IMR-90 (cell line): ENCODE results near the gene NANOG. TPM values are rescaled to one million over a fixed set of nuclear protein-coding genes. Genes with fewer than 3 reads are reported as not detected.

Experiments used
- ATAC-seq: fragments of 200-7000 bp; cut with Tn5 transposase; 2 replicates; pipeline ENCODE4 v1.9.1; 2020; ENCODE audit warnings: low read depth, mild to moderate bottlenecking, moderate library complexity
- BruUV-seq: library from RNA; stranded (reverse); fragments of 400-500 nt; replicated peaks from 2 replicates; lab custom pipeline; 2021; lab: Mats Ljungman, UMichigan
- CTCF ChIA-PET: fragments of 300-600 bp; formaldehyde crosslinking; extraction: SDS; loops from one replicate; lab custom pipeline; 2021; ENCODE audit warnings: antibody characterized with exemption; lab: Yijun Ruan, JAX
- POLR2A ChIA-PET: fragments of 300-600 bp; sonication (Branson Sonifier 250); formaldehyde crosslinking; loops from one replicate; lab custom pipeline; 2022; ENCODE audit warnings: antibody characterized with exemption; ENCODE audit not compliant: unreplicated experiment; lab: Charles Lee
- DNase-seq: peaks from one replicate; pipeline ENCODE4 v3.0.0; 2013
- H2AFZ ChIP-seq: replicated peaks from 2 replicates; pipeline ENCODE3; 2013; ENCODE audit warnings: low read length, mild to moderate bottlenecking; ENCODE audit not compliant: poor library complexity
- H2AK5ac ChIP-seq: 2 replicates; pipeline ENCODE4 v1.6.1; 2013; ENCODE audit warnings: low read depth, low read length, inconsistent platforms
- H2AK9ac ChIP-seq: replicated peaks from 2 replicates; pipeline ENCODE3; 2013; ENCODE audit warnings: mild to moderate bottlenecking, low read depth, low read length, moderate library complexity; ENCODE audit not compliant: poor library complexity
- H2BK120ac ChIP-seq: 2 replicates; pipeline ENCODE4 v1.6.1; 2013; ENCODE audit warnings: low read depth, low read length, inconsistent platforms
- H2BK15ac ChIP-seq: 3 replicates; pipeline ENCODE4 v1.6.1; 2013; ENCODE audit warnings: low read depth, low read length, inconsistent platforms
- H2BK20ac ChIP-seq: 2 replicates; pipeline ENCODE4 v1.6.1; 2013; ENCODE audit warnings: low read depth, mild to moderate bottlenecking, inconsistent platforms, low read length, moderate library complexity
- H2BK5ac ChIP-seq: 2 replicates; pipeline ENCODE4 v1.6.1; 2013; ENCODE audit warnings: mild to moderate bottlenecking, low read depth, low read length, inconsistent platforms; ENCODE audit not compliant: poor library complexity, severe bottlenecking
- H3K14ac ChIP-seq: replicated peaks from 2 replicates; pipeline ENCODE4 v1.6.1; 2013; ENCODE audit warnings: low read depth, low read length, inconsistent platforms
- H3K18ac ChIP-seq: 2 replicates; pipeline ENCODE4 v1.6.1; 2013; ENCODE audit warnings: low read depth, low read length, control low read depth
- H3K23ac ChIP-seq: 2 replicates; pipeline ENCODE4 v1.6.1; 2013; ENCODE audit warnings: low read depth, low read length, inconsistent platforms
- H3K27ac ChIP-seq: 2 replicates; pipeline ENCODE4 v1.5.1; 2013; ENCODE audit warnings: mild to moderate bottlenecking, control low read depth, low read length; ENCODE audit not compliant: insufficient read depth
- H3K27me3 ChIP-seq: 2 replicates; pipeline ENCODE4 v1.6.1; 2013; ENCODE audit warnings: low read length; ENCODE audit not compliant: control insufficient read depth, insufficient read depth
- H3K36me3 ChIP-seq: 2 replicates; pipeline ENCODE4 v1.6.1; 2013; ENCODE audit warnings: low read length, mixed read lengths; ENCODE audit not compliant: control insufficient read depth, insufficient read depth
- H3K4ac ChIP-seq: 2 replicates; pipeline ENCODE4 v1.6.1; 2013; ENCODE audit warnings: low read depth, low read length, inconsistent platforms
- H3K4me1 ChIP-seq: 2 replicates; pipeline ENCODE4 v1.6.1; 2013; ENCODE audit warnings: low read length, mixed read lengths; ENCODE audit not compliant: control insufficient read depth, insufficient read depth
- H3K4me2 ChIP-seq: 2 replicates; pipeline ENCODE4 v1.6.1; 2013; ENCODE audit warnings: low read depth, mild to moderate bottlenecking, control low read depth, low read length, moderate library complexity
- H3K4me3 ChIP-seq: 2 replicates; pipeline ENCODE4 v1.5.1; 2013; ENCODE audit warnings: low read depth, mild to moderate bottlenecking, control low read depth, low read length, moderate library complexity; ENCODE audit not compliant: insufficient read depth
- H3K56ac ChIP-seq: 2 replicates; pipeline ENCODE4 v1.6.1; 2013; ENCODE audit warnings: low read length, inconsistent platforms; ENCODE audit not compliant: insufficient read depth; ENCODE audit errors: extremely low read depth
- H3K79me1 ChIP-seq, 2 experiments: 2 replicates each; pipeline ENCODE4 v1.6.1; 2013; ENCODE audit warnings: low read length in 2 of 2, inconsistent platforms in 1 of 2, low read depth in 1 of 2
- H3K9ac ChIP-seq: 2 replicates; pipeline ENCODE4 v1.6.1; 2013; ENCODE audit warnings: low read depth, low read length, control low read depth
- H3K9me1 ChIP-seq: 2 replicates; pipeline ENCODE4 v1.6.1; 2013; ENCODE audit warnings: low read length, inconsistent platforms; ENCODE audit not compliant: insufficient read depth
- H3K9me3 ChIP-seq: 2 replicates; pipeline ENCODE4 v1.6.1; 2013; ENCODE audit warnings: low read length; ENCODE audit not compliant: control insufficient read depth, insufficient read depth
- H4K20me1 ChIP-seq: 2 replicates; pipeline ENCODE4 v1.6.1; 2013; ENCODE audit warnings: low read length, inconsistent platforms; ENCODE audit not compliant: insufficient read depth
- H4K5ac ChIP-seq: 2 replicates; pipeline ENCODE4 v1.6.1; 2013; ENCODE audit warnings: mild to moderate bottlenecking, low read depth, low read length, control low read depth
- H4K8ac ChIP-seq, 2 experiments: 2 replicates each; pipeline ENCODE4 v1.6.1; 2013; ENCODE audit warnings: low read depth in 2 of 2, low read length in 2 of 2, control low read depth in 1 of 2, inconsistent platforms in 1 of 2
- H4K91ac ChIP-seq: 2 replicates; pipeline ENCODE4 v1.6.1; 2013; ENCODE audit warnings: low read depth, low read length, inconsistent platforms; ENCODE audit not compliant: insufficient read depth
- CTCF ChIP-seq: conservative IDR thresholded peaks from 2 replicates; pipeline ENCODE4 v1.5.1; 2012; ENCODE audit warnings: mild to moderate bottlenecking, low read depth, low read length, improper control_type of control experiment
- FOS ChIP-seq: fragments of 150-350 bp; IDR thresholded peaks from 2 replicates; pipeline ENCODE4 v1.6.1; 2016; ENCODE audit warnings: low read depth, low read length
- NFE2L2 ChIP-seq: fragments of 150-350 bp; IDR thresholded peaks from 2 replicates; pipeline ENCODE4 v1.6.1; 2016; ENCODE audit warnings: low read depth, mild to moderate bottlenecking, low read length
- WGBS, 2 experiments: methylation state at CpG; one replicate each; pipeline versions ENCODE4 v1.1.5 to v1.1.7; 2013; ENCODE audit warnings: missing lambda C conversion rate in 2 of 2; ENCODE audit not compliant: insufficient read length in 1 of 2; ENCODE audit errors: extremely low coverage in 2 of 2; 5-methylcytosine and 5-hydroxymethylcytosine counted together
- dilution Hi-C: fragments of 300-500 bp; cut with HindIII; formaldehyde crosslinking; loops from one replicate; pipeline ENCODE4 v1.14.3; 2018; ENCODE audit warnings: low sequenced_read_pairs; ENCODE audit not compliant: unreplicated experiment
- in situ Hi-C: fragments of 300-500 bp; cut with MboI; formaldehyde crosslinking; loops from 3 replicates; pipeline ENCODE4 v1.14.3; 2019; ENCODE audit warnings: low sequenced_read_pairs, inconsistent platforms, mixed read lengths
- intact Hi-C: fragments of 100-400 bp; cut with micrococcal nuclease; formaldehyde crosslinking; loops from 2 replicates; pipeline ENCODE4 v1.10.0; 2022
- polyA plus RNA-seq, 3 experiments: library from polyadenylated mRNA; depleted of rRNA; stranded (reverse); fragments of >200 nt; gene quantifications; 2 replicates each; pipeline ENCODE4 v1.2.3, GENCODE V29; 2012; ENCODE audit warnings: low replicate concordance in 1 of 3
- total RNA-seq: library from RNA; depleted of rRNA; stranded (reverse); fragments of >200 nt; gene quantifications from 2 replicates; pipeline ENCODE4 v1.2.3, GENCODE V29; 2012

NANOG gene
- total and polyA plus RNA-seq, 2 of the 4 experiments (the other 2 are of a cell fraction): not detected

- Histone ChIP-seq H3K9me3 (peaks cover 7% of the 10 kb centered on the region), H3K4me3 (no peak overlapping the region), H3K36me3 (no peaks in the 10 kb centered on the region), H4K5ac (no peak overlapping the region), H3K14ac (no peak overlapping the region), H2BK20ac (no peak overlapping the region), H3K9ac (no peak overlapping the region), H3K23ac (no peak overlapping the region), H3K4ac (no peak overlapping the region), H3K4me1 (no peaks in the 10 kb centered on the region), H3K9me1 (no peaks in the 10 kb centered on the region), H2BK15ac (no peak overlapping the region), H3K79me1 (no peaks in the 10 kb centered on the region), H2BK5ac (no peak overlapping the region), H2AK5ac (no peak overlapping the region), H3K18ac (no peak overlapping the region), H4K91ac (no peak overlapping the region), H2BK120ac (no peak overlapping the region), H3K56ac (no peak overlapping the region), H3K27ac (no peak overlapping the region), H2AFZ (no peak overlapping the region), H3K4me2 (no peak overlapping the region), H3K27me3 (no peaks in the 10 kb centered on the region), H4K20me1 (no peaks in the 10 kb centered on the region), H2AK9ac (no peak overlapping the region), H4K8ac (no peak overlapping the region)
- WGBS, 2 experiments: 51% methylated on average over 3 of the region's 9 CpGs; no CpG with 5 or more reads in 1 of the 2 experiments
- ATAC-seq: no peak
- BruUV-seq: no TSS peak
- TF ChIP-seq FOS (no peak), NFE2L2 (no peak), CTCF (no peak)
- intact Hi-C loops: no loop called here
- dilution Hi-C loops: no loop called here
- in situ Hi-C loops: no loop called here
- POLR2A ChIA-PET: no interaction called here
- DNase-seq: no peak
- CTCF ChIA-PET: no interaction called here
Observed at GRCh38 chr12:7758766-7759140, 30.4 kb upstream of the NANOG start.
